ENCODE data around the gene ADAMTS3. TPM values are rescaled to one million over a fixed set of nuclear protein-coding genes. Genes with fewer than 3 reads are reported as not detected.

The ADAMTS3 gene
- total RNA-seq, 6 experiments from 2014 or later, result 0.03 to 0.19 TPM; not detected in 4

DNA sequence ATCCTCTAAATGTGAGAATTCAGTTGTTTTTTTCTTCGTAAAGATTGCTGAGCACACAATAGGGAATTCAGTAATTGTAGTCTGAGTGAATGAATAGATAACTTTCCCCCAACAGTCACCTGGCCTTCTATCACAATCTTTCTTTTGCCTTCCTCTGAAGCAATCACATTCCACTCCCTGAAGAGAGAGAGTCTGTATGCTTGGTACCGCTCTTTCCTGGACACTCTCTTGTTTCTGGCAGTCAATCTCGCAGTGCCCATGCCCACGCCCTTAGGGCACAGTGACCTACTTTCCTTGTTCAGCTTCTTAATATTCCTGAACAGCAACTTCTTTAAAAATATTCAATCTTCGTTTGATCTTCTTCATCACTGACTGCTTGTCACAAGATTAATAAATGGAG, 255.9 kb downstream of the ADAMTS3 start:
- Mint-ChIP-seq H3K4me1 (ENCODE audit: low read depth) (peaks cover 40% of the 10 kb centered on the region), H3K4me3 (no peak overlapping the region), H3K9me3 (no peaks in the 10 kb centered on the region), H3K27ac (peak overlapping the region; percentile 98), H3K27me3 (ENCODE audit: insufficient read depth) (no peaks in the 10 kb centered on the region; the same call in 1 of the 2 replicates), H3K36me3 (ENCODE audit: low read depth) (no peaks in the 10 kb centered on the region)
- TF ChIP-seq, protein P1, sequence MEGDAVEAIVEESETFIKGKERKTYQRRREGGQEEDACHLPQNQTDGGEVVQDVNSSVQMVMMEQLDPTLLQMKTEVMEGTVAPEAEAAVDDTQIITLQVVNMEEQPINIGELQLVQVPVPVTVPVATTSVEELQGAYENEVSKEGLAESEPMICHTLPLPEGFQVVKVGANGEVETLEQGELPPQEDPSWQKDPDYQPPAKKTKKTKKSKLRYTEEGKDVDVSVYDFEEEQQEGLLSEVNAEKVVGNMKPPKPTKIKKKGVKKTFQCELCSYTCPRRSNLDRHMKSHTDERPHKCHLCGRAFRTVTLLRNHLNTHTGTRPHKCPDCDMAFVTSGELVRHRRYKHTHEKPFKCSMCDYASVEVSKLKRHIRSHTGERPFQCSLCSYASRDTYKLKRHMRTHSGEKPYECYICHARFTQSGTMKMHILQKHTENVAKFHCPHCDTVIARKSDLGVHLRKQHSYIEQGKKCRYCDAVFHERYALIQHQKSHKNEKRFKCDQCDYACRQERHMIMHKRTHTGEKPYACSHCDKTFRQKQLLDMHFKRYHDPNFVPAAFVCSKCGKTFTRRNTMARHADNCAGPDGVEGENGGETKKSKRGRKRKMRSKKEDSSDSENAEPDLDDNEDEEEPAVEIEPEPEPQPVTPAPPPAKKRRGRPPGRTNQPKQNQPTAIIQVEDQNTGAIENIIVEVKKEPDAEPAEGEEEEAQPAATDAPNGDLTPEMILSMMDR (IDR thresholded peaks at IDR 0.05), result no peak
- no peak for DNase-seq

DNA sequence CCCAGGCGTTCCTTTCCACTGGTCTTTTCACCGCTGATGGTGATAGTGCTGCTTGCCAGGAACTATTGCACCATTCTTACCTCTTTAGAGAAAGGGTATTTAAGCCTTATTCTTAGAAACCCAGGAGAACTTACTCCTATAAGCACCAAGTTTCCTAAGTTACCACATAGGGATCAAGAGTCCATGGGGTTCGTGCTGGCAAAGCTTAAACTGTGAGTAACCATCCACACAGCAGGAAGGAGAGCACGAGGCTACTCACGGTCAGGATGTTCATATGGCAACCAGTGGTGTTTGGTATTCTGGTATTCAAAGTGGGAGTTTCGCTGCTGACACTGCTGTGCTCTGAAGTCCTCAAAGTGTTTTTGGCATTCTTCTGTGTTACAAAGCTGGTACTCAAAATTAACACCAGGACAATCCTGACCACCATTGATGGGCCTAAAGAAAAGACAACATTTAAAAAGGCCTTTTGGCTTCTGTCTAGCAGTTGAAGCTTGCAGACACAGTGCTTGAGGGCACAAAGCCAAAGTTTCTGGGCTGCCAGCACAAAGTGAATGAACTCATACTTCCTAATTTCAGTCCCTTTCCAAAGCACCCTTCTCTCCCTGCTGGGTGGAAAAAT, 256.9 kb downstream of the ADAMTS3 start:
- peaks cover 40% of the 10 kb centered on the region for H3K4me1 Mint-ChIP-seq (ENCODE audit: low read depth)
- H3K9me3 Mint-ChIP-seq, result no peaks in the 10 kb centered on the region
- peak overlapping the region; percentile 98 for H3K27ac Mint-ChIP-seq
- peak; percentile 91 for DNase-seq
- no peaks in the 10 kb centered on the region; the same call in 1 of the 2 replicates for H3K27me3 Mint-ChIP-seq (ENCODE audit: insufficient read depth)
- no peaks in the 10 kb centered on the region for H3K36me3 Mint-ChIP-seq (ENCODE audit: low read depth)
- H3K4me3 Mint-ChIP-seq, result peak overlapping the region; percentile 39
- TF ChIP-seq, protein P1 (IDR thresholded peaks at IDR 0.05), result no peak

DNA sequence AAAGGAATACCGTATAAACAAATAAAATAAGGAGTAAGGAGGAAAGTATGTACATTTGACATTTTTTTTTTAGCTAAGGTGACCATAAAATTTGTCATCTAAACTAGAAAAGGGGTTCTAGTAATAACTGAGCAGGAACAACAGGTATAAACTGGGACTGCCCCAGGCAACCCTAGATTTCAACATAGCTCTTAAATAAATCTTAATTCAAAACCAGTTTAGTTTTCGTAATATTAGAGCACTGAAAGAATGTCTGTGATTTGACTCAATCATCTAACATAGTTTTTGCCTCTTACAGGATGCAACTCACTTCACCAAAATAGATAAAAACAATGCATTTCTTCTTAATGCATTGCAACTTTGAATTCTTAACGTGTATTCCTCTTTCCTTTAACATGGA, 257.7 kb downstream of the ADAMTS3 start:
- no peak for DNase-seq
- H3K27ac Mint-ChIP-seq, result peak overlapping the region; percentile 98; the same call in 1 of the 2 replicates

DNA sequence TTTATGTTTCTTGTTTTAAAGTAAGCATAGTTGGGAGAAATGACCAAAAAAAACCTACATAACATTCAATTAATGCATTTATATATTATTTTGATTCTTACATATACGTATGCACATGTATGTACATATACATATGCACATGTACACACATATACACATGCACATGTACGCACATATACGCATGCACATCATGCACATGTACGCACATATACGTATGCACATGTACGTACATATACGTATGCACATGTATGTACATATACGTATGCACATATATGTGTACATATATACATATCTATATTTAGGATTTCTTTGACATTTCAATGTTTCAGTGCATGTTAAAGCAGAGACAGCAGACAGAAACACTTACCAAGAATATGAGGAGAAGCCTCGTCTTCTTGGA, 263.4 kb downstream of the ADAMTS3 start:
- TF ChIP-seq, protein P1 (IDR thresholded peaks at IDR 0.05), result no peak

More for the DNA sequence above, 257.7 kb downstream of the ADAMTS3 start:
- peak overlapping the region; percentile 39 for H3K4me3 Mint-ChIP-seq
- no peaks in the 10 kb centered on the region; the same call in 1 of the 2 replicates for H3K27me3 Mint-ChIP-seq (ENCODE audit: insufficient read depth)
- no peaks in the 10 kb centered on the region for H3K9me3 Mint-ChIP-seq
- TF ChIP-seq, protein P1 (IDR thresholded peaks at IDR 0.05), result no peak
- no peaks in the 10 kb centered on the region for H3K36me3 Mint-ChIP-seq (ENCODE audit: low read depth)
- peaks cover 40% of the 10 kb centered on the region for H3K4me1 Mint-ChIP-seq (ENCODE audit: low read depth)

DNA sequence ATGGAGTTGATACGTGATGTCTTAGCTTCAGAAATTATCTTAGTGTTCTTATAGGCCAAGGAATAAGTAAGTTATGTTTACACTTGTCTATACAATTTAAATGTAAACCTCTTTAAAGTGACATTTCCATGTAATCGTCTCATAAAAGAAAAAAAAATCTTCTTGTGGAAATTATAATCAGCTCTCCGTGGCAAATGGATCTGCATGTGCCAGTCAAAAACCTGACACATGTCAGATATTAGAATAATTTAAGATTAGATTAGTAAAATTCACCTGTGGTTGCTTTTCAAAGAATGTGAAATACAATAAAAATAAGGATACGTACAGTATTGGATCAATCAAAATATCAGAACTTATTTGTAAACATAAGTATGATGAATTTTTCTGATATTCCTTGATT, 263.9 kb downstream of the ADAMTS3 start:
- H3K36me3 Mint-ChIP-seq (ENCODE audit: low read depth), result no peaks in the 10 kb centered on the region
- H3K4me1 Mint-ChIP-seq (ENCODE audit: low read depth), result no peaks in the 10 kb centered on the region; the same call in 1 of the 2 replicates
- no peak for DNase-seq
- H3K9me3 Mint-ChIP-seq, result no peaks in the 10 kb centered on the region
- no peak overlapping the region for H3K27ac Mint-ChIP-seq
- TF ChIP-seq, protein P1 (IDR thresholded peaks at IDR 0.05), result no peak
- H3K4me3 Mint-ChIP-seq, result no peak overlapping the region
- H3K27me3 Mint-ChIP-seq (ENCODE audit: insufficient read depth), result no peaks in the 10 kb centered on the region

More for the DNA sequence above, 263.4 kb downstream of the ADAMTS3 start:
- no peaks in the 10 kb centered on the region for H3K27me3 Mint-ChIP-seq (ENCODE audit: insufficient read depth)
- H3K9me3 Mint-ChIP-seq, result no peaks in the 10 kb centered on the region
- H3K36me3 Mint-ChIP-seq (ENCODE audit: low read depth), result no peaks in the 10 kb centered on the region
- H3K4me3 Mint-ChIP-seq, result no peak overlapping the region
- no peak for DNase-seq
- no peaks in the 10 kb centered on the region; the same call in 1 of the 2 replicates for H3K4me1 Mint-ChIP-seq (ENCODE audit: low read depth)
- no peak overlapping the region for H3K27ac Mint-ChIP-seq

All from HFFc6 (cell line).